Heart left ventricle (tissue), 13 donors: ENCODE data around the gene OCEL1.

Source experiments
- CTCF ChIP-seq, 12 donors: fragments of 200-600 bp; sonication (generic) in 4 of 12; IDR thresholded peaks; one replicate each; pipeline versions ENCODE4 v1.5.0 to v1.8.0; 2018 to 2022; ENCODE audit warnings: antibody characterized with exemption in 12 of 12, mild to moderate bottlenecking in 5 of 12
- POLR2A ChIP-seq, 2 donors: fragments of 450-650 bp; IDR thresholded peaks; one replicate each; pipeline ENCODE4 v1.6.1; 2017; ENCODE audit warnings: antibody characterized with exemption in 2 of 2, mild to moderate bottlenecking in 2 of 2, moderate library complexity in 2 of 2
- donor health status: ischemic (EF 13 %, LVEDD 7.1; RV severe dilation, severe dysfunction).
- donor health status: DM: no; HTN: yes; CAD: no.
- donor health status: DM: no; HTN: no; CAD: no.
- donor health status: ischemic (EF 25% LVEDD 6.9; RV normal size, moderate dysfunction).
- donor health status: ischemic (EF 25% LVEDD 5.7; RV mildly dilated, moderate dysfunction).
- donor health status: ischemic (EF 35%, LVEDD 5.7; RV mildly dilated, moderate dysfunction).
- donor health status: nonischemic (EF 11% LVEDD 7.7; RV severe dilation, severe dysfunction).
- donor health status: DM: yes; HTN: yes; CAD: no.
- donor health status: PGD.
- donor health status: ischemic (EF 29% LVEDD 5.4; RV normal size, mild dysfunction).
- donor health status: nonischemic (EF 23%, LVEDD 6.1; RV moderate dilation, normal function).

- TF ChIP-seq CTCF (IDR thresholded peaks at IDR 0.05): no peak
- TF ChIP-seq POLR2A (IDR thresholded peaks at IDR 0.05): no peak
Measured at GRCh38 chr19:17194608-17195007, 31.4 kb upstream of the OCEL1 start.
